KOPT-K1 (cell line): ENCODE measurements around the gene IL22.
A peak's percentile ranks its signal among the peaks of the same experiment; 100 is the strongest.

Experiments
- H3K27ac ChIP-seq: fragments of 200-600 bp; sonication (generic); 2 replicates; pipeline ENCODE4 v1.5.1; 2016; ENCODE audit warnings: antibody characterized with exemption, mild to moderate bottlenecking, low read depth, low read length; ENCODE audit not compliant: poor library complexity, severe bottlenecking
- H3K36me3 ChIP-seq: fragments of 200-600 bp; sonication (generic); 2 replicates; pipeline ENCODE4 v1.5.1; 2017; ENCODE audit warnings: antibody characterized with exemption, mild to moderate bottlenecking, low read length, moderate library complexity; ENCODE audit not compliant: insufficient read depth
- H3K9me3 ChIP-seq: fragments of 200-600 bp; sonication (generic); 2 replicates; pipeline ENCODE4 v1.5.1; 2017; ENCODE audit warnings: antibody characterized with exemption, low read length, mild to moderate bottlenecking; ENCODE audit not compliant: insufficient read depth, poor library complexity, severe bottlenecking

IL22 gene

GRCh38 chr12:68245180-68246021 lies 8.0 kb downstream of the IL22 start:
- H3K27ac ChIP-seq: no peak overlapping the region

GRCh38 chr12:68242777-68243176 lies 10.6 kb downstream of the IL22 start:
- peaks cover 5% of the 10 kb centered on the region for H3K9me3 ChIP-seq
- H3K27ac ChIP-seq: no peak overlapping the region
- no peaks in the 10 kb centered on the region for H3K36me3 ChIP-seq

More at GRCh38 chr12:68245180-68246021, 8.0 kb downstream of the IL22 start:
- Histone ChIP-seq H3K36me3 (no peaks in the 10 kb centered on the region), H3K9me3 (peaks cover 5% of the 10 kb centered on the region)

DNA sequence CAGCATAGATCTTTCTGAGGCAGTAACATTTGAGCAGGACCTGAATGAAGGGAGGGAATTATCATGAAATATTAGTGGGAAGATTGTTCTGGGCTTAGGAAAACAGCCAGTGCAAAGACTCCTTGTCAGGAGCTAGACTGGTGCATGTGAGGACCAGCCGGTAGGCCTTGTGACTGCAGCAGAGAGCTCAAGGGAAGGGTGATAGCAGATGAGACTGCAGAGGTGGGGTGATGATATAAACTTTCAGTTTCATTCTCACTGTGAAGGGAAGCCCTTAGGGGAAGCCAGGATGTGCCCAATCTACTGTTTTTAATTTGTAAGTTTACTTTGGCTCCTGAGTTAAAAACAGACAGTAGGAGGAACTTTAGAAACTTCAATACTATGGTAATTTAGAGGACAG lies 12.4 kb downstream of the IL22 start:
- Histone ChIP-seq H3K27ac (peak overlapping the region; percentile 72), H3K36me3 (no peaks in the 10 kb centered on the region), H3K9me3 (no peaks in the 10 kb centered on the region)

GRCh38 chr12:68240079-68240478 lies 13.3 kb downstream of the IL22 start:
- Histone ChIP-seq H3K9me3 (no peaks in the 10 kb centered on the region), H3K36me3 (no peaks in the 10 kb centered on the region), H3K27ac (peak overlapping the region; percentile 72)

- Histone ChIP-seq H3K36me3 (no peaks in the 10 kb centered on the region), H3K9me3 (no peaks in the 10 kb centered on the region), H3K27ac (no peak overlapping the region)
These were observed 14.0 kb downstream of the IL22 start for GRCh38 chr12:68239309-68239982.

GRCh38 chr12:68237619-68238018 lies 15.8 kb downstream of the IL22 start:
- no peaks in the 10 kb centered on the region for H3K9me3 ChIP-seq
- peak overlapping the region; percentile 81 for H3K27ac ChIP-seq
- no peaks in the 10 kb centered on the region for H3K36me3 ChIP-seq

DNA sequence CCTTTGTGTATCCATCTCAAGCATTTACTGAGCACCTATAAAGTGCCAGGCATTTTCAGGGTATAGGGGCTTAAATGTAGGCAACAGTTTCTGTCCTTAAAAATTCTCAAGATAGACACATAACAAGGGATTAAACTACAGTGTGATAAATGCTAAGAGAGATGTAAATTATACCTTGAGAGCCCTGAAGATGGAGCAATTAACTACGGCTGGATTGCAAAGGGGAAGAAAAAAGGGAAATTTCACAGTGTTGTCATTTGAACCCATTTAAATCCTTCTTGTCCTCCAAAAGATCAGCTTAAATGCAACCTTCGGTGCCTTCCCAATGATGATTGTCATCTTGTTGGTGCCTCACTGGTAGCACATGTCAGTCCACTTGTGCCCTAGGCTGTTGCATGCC lies 16.3 kb downstream of the IL22 start:
- Histone ChIP-seq H3K27ac (peak overlapping the region; percentile 81), H3K9me3 (no peaks in the 10 kb centered on the region), H3K36me3 (no peaks in the 10 kb centered on the region)

GRCh38 chr12:68236421-68237059 lies 16.9 kb downstream of the IL22 start:
- Histone ChIP-seq H3K27ac (peak overlapping the region; percentile 81), H3K36me3 (no peaks in the 10 kb centered on the region), H3K9me3 (no peaks in the 10 kb centered on the region)

- H3K27ac ChIP-seq: no peak overlapping the region
These were observed 17.8 kb downstream of the IL22 start for GRCh38 chr12:68235576-68235975.

GRCh38 chr12:68234140-68234539 lies 19.3 kb downstream of the IL22 start:
- Histone ChIP-seq H3K9me3 (no peaks in the 10 kb centered on the region), H3K36me3 (no peaks in the 10 kb centered on the region), H3K27ac (peak overlapping the region; percentile 12)

More at GRCh38 chr12:68235576-68235975, 17.8 kb downstream of the IL22 start:
- Histone ChIP-seq H3K9me3 (no peaks in the 10 kb centered on the region), H3K36me3 (no peaks in the 10 kb centered on the region)

GRCh38 chr12:68233498-68233897 lies 19.9 kb downstream of the IL22 start:
- H3K9me3 ChIP-seq: no peaks in the 10 kb centered on the region
- H3K36me3 ChIP-seq: no peaks in the 10 kb centered on the region
- H3K27ac ChIP-seq: no peak overlapping the region

DNA sequence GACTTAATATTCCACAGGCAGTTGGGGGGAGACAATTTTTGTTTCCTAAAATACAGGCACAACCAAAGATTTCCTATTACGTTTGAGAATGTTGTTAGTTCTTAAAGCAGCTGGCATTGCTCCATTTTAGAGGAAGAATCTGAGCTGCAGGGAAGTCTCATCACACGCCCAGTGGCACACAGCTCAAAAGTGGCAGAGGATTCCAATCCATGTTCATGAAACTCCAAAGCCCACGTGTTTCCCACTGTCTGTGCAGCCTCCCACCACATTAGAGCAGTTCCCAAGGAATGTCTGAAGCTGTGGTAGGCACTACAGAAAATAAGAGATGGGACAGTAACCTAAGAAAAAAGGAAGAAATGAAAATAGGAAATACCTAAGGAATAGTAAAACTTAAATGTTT lies 21.7 kb downstream of the IL22 start:
- Histone ChIP-seq H3K36me3 (no peaks in the 10 kb centered on the region), H3K9me3 (no peaks in the 10 kb centered on the region), H3K27ac (no peak overlapping the region)

DNA sequence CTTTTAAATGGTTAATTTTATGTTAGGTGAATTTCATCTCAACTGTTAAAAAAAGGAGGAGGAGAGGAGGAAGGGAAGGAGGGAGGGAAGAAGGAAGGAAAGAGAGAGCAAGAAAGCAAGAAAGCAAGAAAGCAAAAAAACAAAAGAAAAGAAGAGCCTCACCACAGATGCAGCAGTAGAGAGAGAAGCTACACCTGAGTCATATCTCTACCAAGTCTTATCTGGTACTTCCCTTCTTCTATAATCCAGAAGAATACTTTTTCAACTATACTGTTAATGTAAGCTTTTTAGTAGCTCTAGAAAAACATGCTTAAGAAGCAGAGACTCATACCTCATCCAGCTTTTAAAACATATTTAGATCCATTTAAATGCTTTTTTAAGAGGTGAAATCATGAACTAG lies 22.2 kb downstream of the IL22 start:
- no peaks in the 10 kb centered on the region for H3K36me3 ChIP-seq
- H3K9me3 ChIP-seq: no peaks in the 10 kb centered on the region
- H3K27ac ChIP-seq: no peak overlapping the region

DNA sequence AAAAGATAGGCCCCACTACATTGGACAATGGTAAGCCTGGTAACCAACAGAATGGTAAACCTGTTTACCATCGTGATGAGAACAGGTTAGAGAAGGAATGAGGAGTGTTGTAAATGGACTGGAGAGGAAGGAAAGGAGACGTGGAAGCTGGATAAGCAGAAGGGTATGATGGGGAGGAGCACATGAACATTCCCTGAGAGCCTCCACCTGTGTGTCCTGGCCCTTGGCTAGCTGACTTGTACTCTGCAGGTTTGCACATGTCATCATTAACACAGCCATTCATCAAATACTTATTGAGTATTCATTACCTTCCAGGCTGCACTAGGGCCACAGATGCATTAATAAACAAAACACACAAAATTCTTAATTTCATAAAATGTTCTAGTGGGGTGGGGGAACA lies 23.4 kb downstream of the IL22 start:
- Histone ChIP-seq H3K9me3 (no peaks in the 10 kb centered on the region), H3K36me3 (no peaks in the 10 kb centered on the region), H3K27ac (no peak overlapping the region)

GRCh38 chr12:68227356-68227755 lies 26.0 kb downstream of the IL22 start:
- no peak overlapping the region for H3K27ac ChIP-seq
- H3K36me3 ChIP-seq: no peaks in the 10 kb centered on the region
- H3K9me3 ChIP-seq: no peaks in the 10 kb centered on the region
